BJ (cell line): Measurements from ENCODE around the gene POFUT1. TPM values are rescaled to one million over a fixed set of nuclear protein-coding genes. Genes with fewer than 3 reads are reported as not detected.
"Not testable (repeated sequence)": the region's sequence is repeated elsewhere in the genome, so short reads cannot be mapped to it uniquely, and the experiment has no call there.

Experiments used
- CTCF ChIA-PET: fragments of 350-600 bp; formaldehyde crosslinking; extraction: SDS; loops from one replicate; lab custom pipeline; 2021; ENCODE audit warnings: antibody characterized with exemption, inconsistent platforms; lab: Yijun Ruan, JAX
- POLR2A ChIA-PET: fragments of 300-600 bp; sonication (Branson Sonifier 250); formaldehyde crosslinking; extraction: SDS; loops from one replicate; lab custom pipeline; 2021; ENCODE audit warnings: antibody characterized with exemption; lab: Charles Lee
- DNase-seq: peaks from one replicate; pipeline ENCODE4 v3.0.0-alpha.2; 2011; ENCODE audit warnings: low read depth
- H3K27me3 ChIP-seq: 2 replicates; pipeline ENCODE4 v1.6.0; 2011; ENCODE audit warnings: low read length; ENCODE audit not compliant: control insufficient read depth, insufficient read depth
- H3K36me3 ChIP-seq: 2 replicates; pipeline ENCODE4 v1.5.1; 2011; ENCODE audit warnings: low read length; ENCODE audit not compliant: control insufficient read depth, insufficient read depth
- H3K4me3 ChIP-seq: 2 replicates; pipeline ENCODE4 v1.5.1; 2011; ENCODE audit warnings: low read depth, mild to moderate bottlenecking, control low read depth, low read length
- CTCF ChIP-seq: IDR thresholded peaks from 2 replicates; pipeline ENCODE4 v1.5.1; 2011; ENCODE audit warnings: low read depth, mild to moderate bottlenecking, control low read depth, inconsistent platforms, low read length, moderate library complexity; ENCODE audit not compliant: insufficient read depth
- polyA plus RNA-seq: library from polyadenylated mRNA; depleted of rRNA; stranded (reverse); fragments of >200 nt; gene quantifications from 2 replicates; pipeline ENCODE4 v1.2.3, GENCODE V29; 2011

Gene POFUT1
- polyA plus RNA-seq, 1 experiment: 56.7 TPM

GRCh38 chr20:32168184-32168910 is 39.3 kb upstream of the POFUT1 start:
- TF ChIP-seq CTCF: no peak
- DNase-seq: no peak
- H3K4me3 ChIP-seq: no peak overlapping the region
- no peaks in the 10 kb centered on the region for H3K27me3 ChIP-seq
- ChIA-PET CTCF (no interaction called here), POLR2A (no interaction called here)
- peaks cover 18% of the 10 kb centered on the region for H3K36me3 ChIP-seq

GRCh38 chr20:32177696-32178095 is 30.0 kb upstream of the POFUT1 start:
- H3K36me3 ChIP-seq, CTCF ChIA-PET, H3K27me3 ChIP-seq, H3K4me3 ChIP-seq, DNase-seq, POLR2A ChIA-PET: not testable (repeated sequence)

GRCh38 chr20:32179515-32179914 is 28.2 kb upstream of the POFUT1 start:
- CTCF ChIA-PET: interaction anchor here (0.5 kb wide), 1 partner anchor 45 kb away, joined by 3 read pairs; no protein-coding TSS in a partner anchor
- POLR2A ChIA-PET: no interaction called here
- Histone ChIP-seq H3K4me3 (no peak overlapping the region), H3K27me3 (no peaks in the 10 kb centered on the region), H3K36me3 (no peaks in the 10 kb centered on the region)
- TF ChIP-seq CTCF: no peak
- no peak for DNase-seq

GRCh38 chr20:32179934-32180333 is 27.7 kb upstream of the POFUT1 start:
- Histone ChIP-seq H3K4me3 (no peak overlapping the region), H3K27me3 (no peaks in the 10 kb centered on the region), H3K36me3 (no peaks in the 10 kb centered on the region)
- no peak for DNase-seq
- ChIA-PET CTCF (no interaction called here), POLR2A (no interaction called here)
- TF ChIP-seq CTCF: no peak

GRCh38 chr20:32181606-32182005 is 26.1 kb upstream of the POFUT1 start:
- no peak for TF ChIP-seq CTCF
- Histone ChIP-seq H3K27me3 (no peaks in the 10 kb centered on the region), H3K36me3 (no peaks in the 10 kb centered on the region), H3K4me3 (no peak overlapping the region)
- ChIA-PET CTCF (no interaction called here), POLR2A (no interaction called here)
- no peak for DNase-seq
